T-helper 17 cell (primary cell): Measurements from ENCODE around the gene GTSE1. TPM values are rescaled to one million over a fixed set of nuclear protein-coding genes. Genes with fewer than 3 reads are reported as not detected.
A peak's percentile ranks its signal among the peaks of the same experiment; 100 is the strongest.

Experiments used
- ATAC-seq: fragments of 150-1000 bp; cut with Tn5 transposase; 2 replicates; pipeline ENCODE4 v1.10.0; 2021; ENCODE audit warnings: mild to moderate bottlenecking, moderate library complexity
- DNase-seq, 3 donors: peaks; one replicate each; pipeline versions ENCODE4 v3.0.0 to v3.0.0-alpha.2; 2020 to 2021
- H3K9me3 ChIP-seq: one replicate; pipeline ENCODE4 v1.7.0; 2013; ENCODE audit warnings: low read length, mild to moderate bottlenecking; ENCODE audit not compliant: control insufficient read depth, poor library complexity, severe bottlenecking
- H3K27ac Mint-ChIP-seq: one replicate; pipeline ENCODE4 v1.8.0; 2022; ENCODE audit warnings: mild to moderate bottlenecking, moderate library complexity, mixed read lengths
- H3K27me3 Mint-ChIP-seq: one replicate; pipeline ENCODE4 v1.8.0; 2022; ENCODE audit warnings: mixed read lengths
- H3K36me3 Mint-ChIP-seq: one replicate; pipeline ENCODE4 v1.8.0; 2022; ENCODE audit warnings: low read depth, mixed read lengths
- H3K4me1 Mint-ChIP-seq: one replicate; pipeline ENCODE4 v1.8.0; 2022; ENCODE audit warnings: mild to moderate bottlenecking, mixed read lengths
- H3K4me3 Mint-ChIP-seq: one replicate; pipeline ENCODE4 v1.8.0; 2022; ENCODE audit warnings: mild to moderate bottlenecking, moderate library complexity, mixed read lengths
- total RNA-seq, 4 donors: library from RNA in 2 of 4; stranded (reverse) in 2 of 4; gene quantifications; one replicate each; pipeline ENCODE4 v1.2.3 and lab custom pipeline; 2022 to 2026

Gene GTSE1
- total RNA-seq, 2 donors from 2014 or later: 0.25 to 0.57 TPM

DNA sequence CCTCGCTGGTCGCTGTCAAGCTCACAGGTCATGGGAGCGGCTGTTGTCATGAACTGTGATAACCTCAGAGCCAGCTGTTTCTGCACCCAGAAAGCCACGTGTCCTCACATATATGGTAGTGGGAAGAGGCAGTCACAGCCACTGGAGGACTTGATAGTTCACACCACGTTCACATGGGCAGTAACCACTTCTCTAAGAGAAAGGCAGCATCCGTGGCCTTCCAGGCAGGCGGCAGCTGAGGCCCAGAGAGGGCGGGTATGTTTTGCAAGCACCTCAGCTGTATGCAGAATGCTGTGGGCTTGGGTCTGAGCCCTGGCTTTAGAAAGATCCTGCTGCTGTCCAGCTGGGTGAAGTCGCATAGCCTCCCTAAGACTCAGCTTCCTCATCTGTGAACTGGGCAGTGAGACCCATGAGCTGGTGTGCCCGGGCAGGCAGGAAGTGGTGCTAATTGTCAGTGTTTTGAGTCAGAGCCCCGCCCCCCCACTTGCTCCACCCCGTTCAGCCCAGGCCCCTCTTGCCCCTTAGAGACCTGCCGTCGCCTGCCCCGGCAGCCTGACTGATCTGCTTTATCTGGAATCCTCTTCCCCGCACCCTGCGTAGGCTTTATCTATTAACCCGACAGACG lies 15.6 kb upstream of the GTSE1 start:
- peak overlapping the region; percentile 51 for H3K27ac Mint-ChIP-seq
- peaks cover 2% of the 10 kb centered on the region for H3K36me3 Mint-ChIP-seq
- no peak overlapping the region for H3K4me3 Mint-ChIP-seq
- peaks cover 2% of the 10 kb centered on the region for H3K4me1 Mint-ChIP-seq
- ATAC-seq: peak; percentile 23
- DNase-seq: no peak
- H3K27me3 Mint-ChIP-seq: no peaks in the 10 kb centered on the region
- no peaks in the 10 kb centered on the region for H3K9me3 ChIP-seq

DNA sequence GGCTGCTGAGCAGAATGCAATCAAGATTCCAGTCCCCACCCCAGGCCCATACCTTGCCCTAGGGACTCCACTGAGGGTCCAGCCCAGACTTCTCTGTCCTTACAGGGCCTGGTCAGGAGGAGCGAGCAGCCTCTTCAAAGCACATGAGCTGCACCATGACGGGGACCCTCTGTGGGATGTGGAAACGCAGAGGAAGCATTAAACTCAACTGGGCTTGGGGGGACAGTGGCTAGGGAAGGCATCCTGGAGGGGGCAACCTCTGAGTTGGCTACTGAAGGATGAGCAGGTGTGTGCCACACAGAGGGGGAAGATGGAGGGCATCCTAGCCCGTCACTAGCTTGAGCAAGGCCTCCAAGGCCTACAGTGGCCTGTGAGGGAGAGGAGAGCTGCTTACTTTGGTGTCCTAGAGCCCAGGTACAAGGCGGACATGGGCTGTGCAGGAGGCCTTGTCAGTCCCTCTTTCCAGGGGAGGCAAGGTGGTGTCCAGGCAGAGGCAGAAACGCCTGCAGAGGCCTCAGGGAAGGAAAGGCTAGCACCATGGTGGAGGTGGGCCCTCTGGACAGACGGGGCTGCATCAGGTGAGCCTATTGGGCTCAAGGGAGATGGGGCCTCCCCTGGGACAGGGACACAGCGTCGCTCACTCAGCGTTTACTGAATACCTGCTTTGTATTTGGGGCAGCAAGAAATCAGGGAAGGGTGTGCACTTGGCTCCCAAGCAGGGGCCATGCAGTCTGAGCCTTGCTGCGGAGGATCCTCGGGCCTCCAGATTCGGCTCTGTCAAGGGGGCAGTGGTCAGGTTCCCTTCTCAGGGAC lies 14.6 kb upstream of the GTSE1 start:
- Mint-ChIP-seq H3K4me1 (peaks cover 2% of the 10 kb centered on the region), H3K27me3 (no peaks in the 10 kb centered on the region), H3K36me3 (peaks cover 2% of the 10 kb centered on the region), H3K27ac (no peak overlapping the region), H3K4me3 (no peak overlapping the region)
- DNase-seq: no peak
- no peaks in the 10 kb centered on the region for H3K9me3 ChIP-seq
- no peak for ATAC-seq

DNA sequence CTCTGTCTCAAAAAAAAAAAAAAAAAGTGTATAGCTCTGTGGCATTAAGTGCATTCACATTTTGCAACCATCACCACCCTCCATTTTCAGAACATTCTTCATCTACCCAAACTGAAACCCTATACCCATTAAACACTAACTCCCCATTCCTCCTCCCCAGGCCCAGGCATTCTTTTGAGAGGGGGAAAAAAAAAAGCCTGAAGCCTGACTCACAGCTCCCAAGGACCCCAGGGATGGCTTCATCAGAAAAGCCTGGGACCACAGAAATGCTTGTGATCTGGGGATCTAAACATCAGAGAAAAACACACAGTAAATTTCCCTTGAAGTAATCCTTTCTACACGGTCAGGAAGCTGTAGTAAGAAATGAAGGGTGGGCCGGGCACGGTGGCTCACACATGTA lies 10.7 kb upstream of the GTSE1 start:
- no peak overlapping the region for H3K4me3 Mint-ChIP-seq
- no peak overlapping the region for H3K27ac Mint-ChIP-seq
- H3K36me3 Mint-ChIP-seq: peaks cover 4% of the 10 kb centered on the region
- H3K9me3 ChIP-seq: no peaks in the 10 kb centered on the region
- ATAC-seq (no peak), DNase-seq (no peak)
- no peaks in the 10 kb centered on the region for H3K27me3 Mint-ChIP-seq
- H3K4me1 Mint-ChIP-seq: peaks cover 10% of the 10 kb centered on the region

DNA sequence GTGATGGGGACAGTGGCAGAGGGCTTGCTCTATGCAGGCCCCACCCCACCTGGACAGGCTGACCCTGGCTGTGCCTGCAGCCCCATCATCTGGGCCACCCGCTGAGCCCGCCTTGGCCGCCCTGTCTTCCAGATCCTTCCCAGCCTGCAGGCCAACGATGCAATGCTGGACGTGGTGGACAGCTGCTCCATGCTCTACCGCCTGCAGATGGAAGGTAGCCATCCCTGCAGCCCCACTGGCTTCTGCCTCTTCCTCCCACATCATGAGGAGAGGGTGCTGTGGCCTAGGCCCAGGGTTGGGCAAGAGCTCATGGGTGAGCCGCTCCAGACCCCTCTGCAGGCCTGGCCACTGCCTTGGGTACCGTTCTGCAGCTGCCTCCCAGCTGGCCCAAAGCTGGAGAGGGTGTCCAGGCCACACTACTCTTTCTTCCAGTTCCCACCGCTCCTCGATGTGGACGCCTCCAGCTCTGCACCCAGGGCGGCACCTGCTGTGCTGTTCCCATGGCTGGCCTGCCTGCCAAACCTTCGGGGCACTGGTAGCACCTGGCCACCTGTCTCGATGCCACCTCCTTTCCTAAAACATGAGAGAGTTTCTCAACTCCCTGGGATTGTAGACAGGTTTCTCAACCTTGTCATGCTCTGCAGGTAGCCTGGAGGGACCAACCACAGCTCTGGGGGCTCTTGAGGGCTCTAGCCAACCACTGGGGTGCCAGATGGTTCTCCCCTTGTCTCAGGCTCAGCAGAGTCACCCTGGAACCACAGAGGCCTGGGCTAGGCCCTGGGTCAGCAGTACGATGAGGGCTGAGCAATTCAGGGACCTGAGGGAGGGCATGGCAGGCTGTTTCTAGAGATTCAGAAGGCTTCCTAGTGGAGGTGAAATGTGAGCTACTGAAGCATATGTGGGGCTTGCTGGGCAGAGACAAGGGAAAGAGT lies 9.5 kb upstream of the GTSE1 start:
- H3K27ac Mint-ChIP-seq: peak overlapping the region; percentile 37
- no peaks in the 10 kb centered on the region for H3K27me3 Mint-ChIP-seq
- no peak overlapping the region for H3K4me3 Mint-ChIP-seq
- DNase-seq (no peak), ATAC-seq (no peak)
- no peaks in the 10 kb centered on the region for H3K9me3 ChIP-seq
- peaks cover 10% of the 10 kb centered on the region for H3K4me1 Mint-ChIP-seq
- peaks cover 2% of the 10 kb centered on the region for H3K36me3 Mint-ChIP-seq

DNA sequence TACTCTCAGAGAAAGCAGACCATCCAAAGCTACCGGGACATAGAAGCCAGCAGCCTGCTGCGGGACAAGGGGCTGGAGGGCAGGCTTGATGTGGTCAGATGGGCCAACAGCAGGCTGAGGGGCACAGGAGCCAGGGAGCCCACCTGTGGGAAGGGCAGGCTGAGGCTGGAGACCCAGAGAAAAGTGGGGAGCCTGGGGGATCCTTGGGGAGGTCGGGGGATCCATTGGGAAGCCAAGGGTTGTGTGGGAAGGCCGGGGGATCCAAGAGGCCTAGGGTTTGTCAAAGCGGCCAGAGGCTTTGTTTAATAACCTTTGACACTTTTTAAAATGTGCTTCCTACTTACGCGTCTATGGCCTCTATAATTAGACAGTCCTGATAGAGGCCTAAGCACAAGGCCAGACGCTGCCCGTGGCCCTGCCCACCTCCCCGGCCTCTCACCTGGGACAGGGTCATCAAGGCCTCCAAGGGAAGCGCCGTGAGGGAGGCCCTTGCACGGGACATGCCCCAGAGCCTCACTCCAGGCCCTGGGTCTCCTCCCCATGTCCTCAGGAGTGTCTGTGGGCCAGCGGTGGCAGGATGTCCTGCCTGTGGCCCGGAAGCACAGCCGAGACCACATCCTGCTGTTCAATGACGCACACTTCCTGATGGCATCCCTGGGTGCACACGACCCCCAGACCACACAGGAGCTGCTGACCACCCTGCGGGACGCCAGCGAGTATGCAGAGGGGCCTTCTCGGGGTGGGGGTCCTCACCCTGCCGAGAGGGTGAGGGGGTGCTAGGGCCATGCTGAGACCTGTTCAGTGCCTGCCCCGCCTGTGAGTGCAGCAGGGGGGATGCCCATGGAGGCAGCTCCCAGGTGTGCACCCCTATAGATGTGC lies 8.6 kb upstream of the GTSE1 start:
- DNase-seq: no peak

DNA sequence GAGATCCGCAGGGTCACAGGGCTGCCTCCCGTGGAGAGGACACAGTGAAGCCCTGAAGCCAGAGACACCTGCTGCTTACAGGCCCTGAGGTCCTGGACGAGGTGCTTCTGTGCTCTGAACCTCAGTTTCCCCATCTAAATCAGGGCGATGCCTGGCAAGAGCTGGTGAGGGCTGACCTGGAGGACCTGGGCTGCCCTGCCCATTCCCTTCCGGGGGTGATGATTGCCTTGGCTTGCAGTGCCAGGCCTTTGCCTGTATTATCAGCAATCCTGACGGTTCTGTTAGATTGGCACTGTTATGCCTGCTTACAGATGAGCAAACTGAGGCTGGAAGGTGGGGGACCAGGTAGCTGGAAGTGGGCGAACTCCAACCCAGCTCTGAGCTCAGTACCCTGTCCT lies 7.8 kb upstream of the GTSE1 start:
- no peak for DNase-seq
- Mint-ChIP-seq H3K4me1 (peaks cover 13% of the 10 kb centered on the region), H3K36me3 (peaks cover 2% of the 10 kb centered on the region), H3K27ac (no peak overlapping the region), H3K27me3 (no peaks in the 10 kb centered on the region), H3K4me3 (no peak overlapping the region)
- no peak for ATAC-seq
- no peaks in the 10 kb centered on the region for H3K9me3 ChIP-seq

More for the DNA sequence above, 8.6 kb upstream of the GTSE1 start:
- Mint-ChIP-seq H3K36me3 (peaks cover 2% of the 10 kb centered on the region), H3K27ac (peak overlapping the region; percentile 37), H3K27me3 (no peaks in the 10 kb centered on the region), H3K4me3 (no peak overlapping the region), H3K4me1 (peaks cover 13% of the 10 kb centered on the region)
- peak; percentile 42 for ATAC-seq
- no peaks in the 10 kb centered on the region for H3K9me3 ChIP-seq

DNA sequence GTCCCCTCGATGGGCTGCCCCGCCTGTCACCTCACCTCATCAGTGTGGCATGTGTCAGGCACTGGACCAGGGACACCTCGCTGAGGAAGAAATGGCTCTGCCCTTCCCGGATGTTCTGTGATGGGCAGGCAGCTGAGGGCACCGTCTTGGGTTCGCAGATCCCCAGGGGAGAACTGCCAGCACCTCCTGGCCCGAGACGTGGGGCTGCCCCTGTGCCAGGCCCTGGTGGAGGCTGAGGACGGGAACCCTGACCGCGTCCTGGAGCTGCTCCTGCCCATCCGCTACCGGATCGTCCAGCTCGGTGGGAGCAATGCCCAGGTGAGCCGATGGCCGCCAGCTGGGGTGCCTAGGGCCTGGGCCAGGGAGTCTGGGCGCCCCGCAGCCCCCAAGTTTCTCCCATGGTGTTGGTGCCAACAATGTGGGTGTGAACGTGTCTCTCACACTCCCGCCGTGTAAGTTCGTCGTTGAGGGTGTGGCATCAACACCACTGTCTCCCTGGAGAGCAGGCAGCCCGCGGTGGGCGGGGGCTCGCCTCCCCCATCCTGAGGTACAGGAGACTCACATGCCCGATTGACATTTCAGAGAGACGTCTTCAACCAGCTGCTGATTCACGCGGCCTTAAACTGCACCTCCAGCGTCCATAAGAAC lies 7.3 kb upstream of the GTSE1 start:
- H3K27ac Mint-ChIP-seq: no peak overlapping the region
- no peaks in the 10 kb centered on the region for H3K9me3 ChIP-seq
- no peak overlapping the region for H3K4me3 Mint-ChIP-seq
- no peak for ATAC-seq
- DNase-seq: no peak
- H3K36me3 Mint-ChIP-seq: peaks cover 2% of the 10 kb centered on the region
- H3K27me3 Mint-ChIP-seq: no peaks in the 10 kb centered on the region
- peaks cover 13% of the 10 kb centered on the region for H3K4me1 Mint-ChIP-seq

DNA sequence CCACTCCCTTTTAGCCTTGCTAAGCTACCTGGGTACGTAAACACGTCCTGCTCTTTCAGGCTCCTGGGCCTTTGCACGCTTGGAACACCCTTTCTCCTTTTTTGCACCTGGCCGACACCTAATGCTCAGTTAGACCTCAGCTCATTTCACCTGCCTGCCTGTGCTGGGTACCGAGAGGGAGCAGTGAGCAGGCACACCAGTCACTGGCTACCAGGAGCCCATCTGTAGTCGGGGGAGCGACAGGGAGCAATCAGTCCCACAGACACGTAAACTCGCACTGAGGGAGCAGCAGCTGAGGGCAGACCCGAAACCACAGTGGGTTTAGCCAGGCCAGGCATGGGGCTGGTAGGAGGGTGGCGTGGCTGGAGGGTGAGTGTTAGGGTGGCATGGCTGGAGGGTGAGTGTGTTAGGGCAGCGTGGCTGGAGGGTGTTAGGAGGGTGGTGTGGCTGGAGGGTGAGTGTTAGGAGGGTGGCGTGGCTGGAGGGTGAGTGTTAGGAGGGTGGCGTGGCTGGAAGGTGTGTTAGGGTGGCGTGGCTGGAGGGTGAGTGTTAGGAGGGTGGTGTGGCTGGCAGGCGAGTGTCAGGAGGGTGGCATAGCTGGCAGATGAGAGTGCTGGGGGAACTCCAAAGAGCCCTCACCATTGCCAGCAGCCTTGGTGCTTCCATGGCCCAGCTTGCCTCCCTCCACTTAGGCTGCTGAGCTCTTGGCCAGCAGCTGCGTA lies 6.4 kb upstream of the GTSE1 start:
- Mint-ChIP-seq H3K4me3 (no peak overlapping the region), H3K27ac (no peak overlapping the region), H3K36me3 (peaks cover 2% of the 10 kb centered on the region), H3K27me3 (no peaks in the 10 kb centered on the region), H3K4me1 (peaks cover 16% of the 10 kb centered on the region)
- no peaks in the 10 kb centered on the region for H3K9me3 ChIP-seq
- DNase-seq: no peak
- no peak for ATAC-seq

DNA sequence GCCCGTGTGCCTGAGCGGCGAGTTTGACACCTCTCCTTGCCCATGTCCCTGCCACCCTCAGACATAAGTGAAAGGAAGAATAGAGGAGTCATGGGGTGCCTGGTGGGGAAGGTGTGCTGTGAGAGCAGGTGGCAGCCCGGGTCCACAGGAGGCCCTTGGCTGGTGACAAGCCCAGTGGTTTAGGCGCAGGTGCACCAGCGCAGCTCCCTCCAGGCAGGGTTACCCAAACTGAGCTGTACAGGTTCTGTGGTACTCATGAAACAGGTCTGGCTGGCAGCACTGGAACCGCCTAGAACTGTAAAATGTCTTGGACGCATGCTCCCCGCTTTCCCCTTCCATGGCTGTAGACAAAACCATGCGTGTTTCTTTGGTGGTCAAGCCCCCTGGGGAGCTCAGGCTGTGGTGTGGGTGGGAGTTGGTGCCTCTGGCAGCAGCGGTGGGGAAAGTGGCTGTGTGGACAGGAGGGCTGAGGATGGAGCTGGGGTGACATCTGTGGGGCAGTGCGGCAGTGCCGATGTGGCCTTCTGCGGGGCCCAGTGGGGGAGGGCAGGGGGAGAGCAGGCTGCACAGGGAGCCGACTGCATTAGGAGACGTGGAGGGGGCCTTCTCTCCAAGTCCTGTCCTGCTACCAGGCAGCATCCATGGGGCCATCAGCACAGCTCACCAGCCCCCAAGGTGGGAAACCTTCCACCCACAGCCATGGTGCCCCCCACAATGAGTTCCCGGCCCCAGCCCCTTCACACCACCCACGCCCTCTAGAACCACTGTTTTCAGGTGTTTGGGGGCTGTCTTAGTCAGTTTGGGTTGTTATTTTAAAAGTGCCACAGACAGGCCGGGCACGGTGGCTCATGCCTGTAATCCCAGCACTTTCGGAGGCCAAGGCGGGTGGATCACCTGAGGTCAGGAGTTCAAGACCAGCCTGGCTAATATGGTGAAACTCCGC lies 5.6 kb upstream of the GTSE1 start:
- no peaks in the 10 kb centered on the region for H3K27me3 Mint-ChIP-seq
- H3K4me3 Mint-ChIP-seq: no peak overlapping the region
- DNase-seq (no peak), ATAC-seq (no peak)
- H3K4me1 Mint-ChIP-seq: peaks cover 18% of the 10 kb centered on the region
- no peak overlapping the region for H3K27ac Mint-ChIP-seq
- H3K9me3 ChIP-seq: no peaks in the 10 kb centered on the region
- H3K36me3 Mint-ChIP-seq: peaks cover 2% of the 10 kb centered on the region

DNA sequence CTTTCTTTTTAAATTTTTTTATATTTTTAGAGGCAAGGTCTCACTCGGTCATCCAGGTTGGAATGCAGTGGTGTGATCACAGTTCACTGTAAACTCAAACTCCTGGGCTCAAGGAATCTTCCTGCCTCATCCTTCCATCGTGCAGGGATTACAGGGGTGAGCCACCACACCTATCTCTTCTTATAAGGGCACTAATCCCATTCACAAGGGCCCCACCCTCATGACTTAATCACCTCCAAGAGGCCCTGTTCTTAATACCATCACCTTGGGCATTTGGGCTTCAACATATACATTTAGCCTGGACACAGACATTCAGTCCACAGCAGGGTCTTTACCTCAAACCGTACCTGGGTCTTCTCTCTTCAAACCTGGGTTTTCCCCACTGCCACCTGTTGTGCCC lies 4.5 kb upstream of the GTSE1 start:
- peaks cover 24% of the 10 kb centered on the region for H3K4me1 Mint-ChIP-seq

DNA sequence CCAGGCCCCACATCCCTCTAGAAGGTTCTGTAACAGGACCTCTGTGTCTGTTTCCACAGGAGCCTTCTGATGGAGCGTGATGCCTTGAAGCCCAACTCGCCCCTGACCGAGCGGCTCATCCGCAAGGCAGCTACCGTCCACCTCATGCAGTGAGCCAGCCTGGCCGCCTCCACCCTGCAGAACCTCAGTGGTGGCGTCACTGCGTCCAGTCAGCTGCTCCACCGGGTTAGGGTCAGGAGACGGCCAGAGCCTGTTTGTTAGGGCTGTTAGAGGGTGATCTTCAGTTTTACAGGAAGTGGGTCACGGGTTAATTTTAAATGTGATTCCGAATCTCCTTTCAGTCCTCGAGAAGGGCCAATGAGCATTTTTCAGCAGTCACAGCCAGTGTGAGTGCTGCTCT lies 3.9 kb upstream of the GTSE1 start:
- Mint-ChIP-seq H3K4me3 (no peak overlapping the region), H3K36me3 (no peaks in the 10 kb centered on the region), H3K4me1 (peaks cover 22% of the 10 kb centered on the region), H3K27me3 (no peaks in the 10 kb centered on the region), H3K27ac (no peak overlapping the region)
- ATAC-seq (no peak), DNase-seq (no peak)
- no peaks in the 10 kb centered on the region for H3K9me3 ChIP-seq

More for the DNA sequence above, 4.5 kb upstream of the GTSE1 start:
- Mint-ChIP-seq H3K4me3 (no peak overlapping the region), H3K36me3 (peaks cover 2% of the 10 kb centered on the region), H3K27ac (no peak overlapping the region), H3K27me3 (no peaks in the 10 kb centered on the region)
- no peak for ATAC-seq
- H3K9me3 ChIP-seq: no peaks in the 10 kb centered on the region
- DNase-seq: no peak
